ENCODE data around the gene WDFY4. TPM values are rescaled to one million over a fixed set of nuclear protein-coding genes. Genes with fewer than 3 reads are reported as not detected.

The WDFY4 gene
- total RNA-seq, 2 donors from 2014 or later = 2.1 to 10.1 TPM

- ATAC-seq (no peak), DNase-seq (no peak)
- Mint-ChIP-seq H3K27ac (no peak overlapping the region), H3K4me1 (no peaks in the 10 kb centered on the region), H3K4me3 (no peak overlapping the region), H3K27me3 (peaks cover 8% of the 10 kb centered on the region), H3K36me3 (ENCODE audit: low read depth) (no peaks in the 10 kb centered on the region)
- no peaks in the 10 kb centered on the region for H3K9me3 ChIP-seq (ENCODE audit: control insufficient read depth, low read length, poor library complexity, severe bottlenecking)
These were observed 87.4 kb downstream of the WDFY4 start for GRCh38 chr10:48772059-48772458.

- Mint-ChIP-seq H3K4me1 (no peaks in the 10 kb centered on the region), H3K4me3 (no peak overlapping the region), H3K27me3 (peaks cover 8% of the 10 kb centered on the region), H3K27ac (no peak overlapping the region), H3K36me3 (ENCODE audit: low read depth) (no peaks in the 10 kb centered on the region)
- no peaks in the 10 kb centered on the region for H3K9me3 ChIP-seq (ENCODE audit: control insufficient read depth, low read length, poor library complexity, severe bottlenecking)
- ATAC-seq (no peak), DNase-seq (no peak)
These were observed 88.9 kb downstream of the WDFY4 start for GRCh38 chr10:48773580-48773979.

GRCh38 chr10:48774416-48775205, 89.9 kb downstream of the WDFY4 start:
- Mint-ChIP-seq H3K4me1 (no peaks in the 10 kb centered on the region), H3K27ac (no peak overlapping the region), H3K27me3 (peaks cover 8% of the 10 kb centered on the region), H3K36me3 (ENCODE audit: low read depth) (no peaks in the 10 kb centered on the region), H3K4me3 (no peak overlapping the region)
- no peaks in the 10 kb centered on the region for H3K9me3 ChIP-seq (ENCODE audit: control insufficient read depth, low read length, poor library complexity, severe bottlenecking)
- ATAC-seq (no peak), DNase-seq (no peak)

GRCh38 chr10:48775206-48775517, 90.5 kb downstream of the WDFY4 start:
- Mint-ChIP-seq H3K27ac (no peak overlapping the region), H3K4me3 (no peak overlapping the region), H3K27me3 (peaks cover 8% of the 10 kb centered on the region), H3K4me1 (no peaks in the 10 kb centered on the region), H3K36me3 (ENCODE audit: low read depth) (no peaks in the 10 kb centered on the region)
- H3K9me3 ChIP-seq (ENCODE audit: control insufficient read depth, low read length, poor library complexity, severe bottlenecking) = no peaks in the 10 kb centered on the region
- ATAC-seq (no peak), DNase-seq (no peak)

- no peak overlapping the region for H3K4me3 Mint-ChIP-seq
- DNase-seq (no peak), ATAC-seq (no peak)
- no peaks in the 10 kb centered on the region for H3K9me3 ChIP-seq (ENCODE audit: control insufficient read depth, low read length, poor library complexity, severe bottlenecking)
- H3K4me1 Mint-ChIP-seq = no peaks in the 10 kb centered on the region
- H3K27me3 Mint-ChIP-seq = peaks cover 8% of the 10 kb centered on the region
- H3K36me3 Mint-ChIP-seq (ENCODE audit: low read depth) = no peaks in the 10 kb centered on the region
- H3K27ac Mint-ChIP-seq = no peak overlapping the region
These were observed 91.4 kb downstream of the WDFY4 start for GRCh38 chr10:48776005-48776522.

- H3K9me3 ChIP-seq (ENCODE audit: control insufficient read depth, low read length, poor library complexity, severe bottlenecking) = no peaks in the 10 kb centered on the region
- no peak for ATAC-seq
- H3K4me1 Mint-ChIP-seq = no peaks in the 10 kb centered on the region
- no peak for DNase-seq
- H3K27ac Mint-ChIP-seq = no peak overlapping the region
- H3K4me3 Mint-ChIP-seq = no peak overlapping the region
- H3K27me3 Mint-ChIP-seq = peaks cover 8% of the 10 kb centered on the region
- no peaks in the 10 kb centered on the region for H3K36me3 Mint-ChIP-seq (ENCODE audit: low read depth)
These were observed 91.9 kb downstream of the WDFY4 start for GRCh38 chr10:48776528-48776927.

- Mint-ChIP-seq H3K27ac (no peak overlapping the region), H3K27me3 (peaks cover 10% of the 10 kb centered on the region), H3K4me1 (no peaks in the 10 kb centered on the region), H3K4me3 (no peak overlapping the region), H3K36me3 (ENCODE audit: low read depth) (no peaks in the 10 kb centered on the region)
- no peaks in the 10 kb centered on the region for H3K9me3 ChIP-seq (ENCODE audit: control insufficient read depth, low read length, poor library complexity, severe bottlenecking)
- DNase-seq (no peak), ATAC-seq (no peak)
These were observed 92.4 kb downstream of the WDFY4 start for GRCh38 chr10:48777110-48777509.

- H3K36me3 Mint-ChIP-seq (ENCODE audit: low read depth) = no peaks in the 10 kb centered on the region
- DNase-seq (no peak), ATAC-seq (no peak)
- H3K4me1 Mint-ChIP-seq = no peaks in the 10 kb centered on the region
- H3K9me3 ChIP-seq (ENCODE audit: control insufficient read depth, low read length, poor library complexity, severe bottlenecking) = no peaks in the 10 kb centered on the region
- no peak overlapping the region for H3K4me3 Mint-ChIP-seq
- H3K27ac Mint-ChIP-seq = no peak overlapping the region
- peaks cover 15% of the 10 kb centered on the region for H3K27me3 Mint-ChIP-seq
These were observed 93.7 kb downstream of the WDFY4 start for GRCh38 chr10:48778193-48778857.

GRCh38 chr10:48779077-48779476, 94.4 kb downstream of the WDFY4 start:
- H3K27ac Mint-ChIP-seq = no peak overlapping the region
- H3K4me1 Mint-ChIP-seq = no peaks in the 10 kb centered on the region
- ATAC-seq (no peak), DNase-seq (no peak)
- H3K9me3 ChIP-seq (ENCODE audit: control insufficient read depth, low read length, poor library complexity, severe bottlenecking) = no peaks in the 10 kb centered on the region
- no peaks in the 10 kb centered on the region for H3K36me3 Mint-ChIP-seq (ENCODE audit: low read depth)
- peaks cover 15% of the 10 kb centered on the region for H3K27me3 Mint-ChIP-seq
- H3K4me3 Mint-ChIP-seq = no peak overlapping the region

GRCh38 chr10:48779546-48780152, 95.0 kb downstream of the WDFY4 start:
- H3K4me1 Mint-ChIP-seq = no peaks in the 10 kb centered on the region
- H3K27ac Mint-ChIP-seq = no peak overlapping the region
- no peaks in the 10 kb centered on the region for H3K9me3 ChIP-seq (ENCODE audit: control insufficient read depth, low read length, poor library complexity, severe bottlenecking)
- no peaks in the 10 kb centered on the region for H3K36me3 Mint-ChIP-seq (ENCODE audit: low read depth)
- H3K27me3 Mint-ChIP-seq = peaks cover 15% of the 10 kb centered on the region
- no peak overlapping the region for H3K4me3 Mint-ChIP-seq
- ATAC-seq = no peak
- no peak for DNase-seq

GRCh38 chr10:48780341-48780740, 95.7 kb downstream of the WDFY4 start:
- Mint-ChIP-seq H3K36me3 (ENCODE audit: low read depth) (no peaks in the 10 kb centered on the region), H3K4me3 (no peak overlapping the region), H3K27me3 (peaks cover 15% of the 10 kb centered on the region), H3K27ac (no peak overlapping the region), H3K4me1 (no peaks in the 10 kb centered on the region)
- no peak for DNase-seq
- no peaks in the 10 kb centered on the region for H3K9me3 ChIP-seq (ENCODE audit: control insufficient read depth, low read length, poor library complexity, severe bottlenecking)
- no peak for ATAC-seq

- ATAC-seq = no peak
- no peaks in the 10 kb centered on the region for H3K9me3 ChIP-seq (ENCODE audit: control insufficient read depth, low read length, poor library complexity, severe bottlenecking)
- H3K4me3 Mint-ChIP-seq = no peak overlapping the region
- peaks cover 21% of the 10 kb centered on the region for H3K27me3 Mint-ChIP-seq
- no peaks in the 10 kb centered on the region for H3K4me1 Mint-ChIP-seq
- no peak overlapping the region for H3K27ac Mint-ChIP-seq
- no peak for DNase-seq
- H3K36me3 Mint-ChIP-seq (ENCODE audit: low read depth) = no peaks in the 10 kb centered on the region
These were observed 97.7 kb downstream of the WDFY4 start for GRCh38 chr10:48782386-48782785.

- ATAC-seq (no peak), DNase-seq (no peak)
- Mint-ChIP-seq H3K27me3 (peaks cover 21% of the 10 kb centered on the region), H3K4me1 (no peaks in the 10 kb centered on the region), H3K36me3 (ENCODE audit: low read depth) (no peaks in the 10 kb centered on the region), H3K4me3 (no peak overlapping the region), H3K27ac (no peak overlapping the region)
- no peaks in the 10 kb centered on the region for H3K9me3 ChIP-seq (ENCODE audit: control insufficient read depth, low read length, poor library complexity, severe bottlenecking)
These were observed 99.4 kb downstream of the WDFY4 start for GRCh38 chr10:48784031-48784430.
